ENCODE results near the gene ZNF358. TPM values are rescaled to one million over a fixed set of nuclear protein-coding genes. Genes with fewer than 3 reads are reported as not detected.
A peak's percentile ranks its signal among the peaks of the same experiment; 100 is the strongest.

ZNF358 gene
- total and polyA plus RNA-seq, 2 of the 13 experiments (the other 11 are each of a cell fraction or from before 2014, with no cell fraction given): 9.1 to 37.0 TPM

GRCh38 chr19:7505682-7506384 is 10.1 kb upstream of the ZNF358 start (continued):
- TF ChIP-seq MXI1 (IDR thresholded peaks at IDR 0.05; ENCODE audit: borderline replicate concordance, low read depth, low read length): 0 out of 3 replicates have a peak, but pooled peaks have one; percentile 13
- no peak for TF ChIP-seq MAFF (IDR thresholded peaks at IDR 0.05; ENCODE audit: low read depth, low read length)
- no peak for TF ChIP-seq GTF2F1 (IDR thresholded peaks at IDR 0.05; ENCODE audit: low read length)
- TF ChIP-seq FUBP1 (CRISPR knock-in tag; IDR thresholded peaks at IDR 0.05; ENCODE audit: borderline replicate concordance): no peak
- TF ChIP-seq ATF7-NPFF (CRISPR knock-in tag; IDR thresholded peaks at IDR 0.05; ENCODE audit: low read depth): no peak
- no peak for TF ChIP-seq HNF4G (IDR thresholded peaks at IDR 0.05; ENCODE audit: borderline replicate concordance, low read depth, low read length)
- no peak for TF ChIP-seq HNF4G (CRISPR knock-in tag; IDR thresholded peaks at IDR 0.05; ENCODE audit: borderline replicate concordance, low read depth)
- peak; percentile 54; the same call in 1 of the 2 replicates for TF ChIP-seq MAX (IDR thresholded peaks at IDR 0.05)
- TF ChIP-seq SAP130 (CRISPR knock-in tag; IDR thresholded peaks at IDR 0.05; ENCODE audit: low read depth): peak; percentile 18; the same call in 1 of the 2 replicates
- TF ChIP-seq CCAR2 (optimal IDR thresholded peaks at IDR 0.05; ENCODE audit: low read depth, low read length): no peak
- TF ChIP-seq KMT2A (CRISPR knock-in tag; IDR thresholded peaks at IDR 0.05): no peak
- peak; percentile 56; the same call in 1 of the 2 replicates for TF ChIP-seq ZNF687 (CRISPR knock-in tag; IDR thresholded peaks at IDR 0.05)
- no peak for TF ChIP-seq ZNF224 (CRISPR knock-in tag; IDR thresholded peaks at IDR 0.05)
- no peak for TF ChIP-seq ZBTB20 (CRISPR knock-in tag; IDR thresholded peaks at IDR 0.05; ENCODE audit: borderline replicate concordance, low read depth)
- TF ChIP-seq ZNF747 (CRISPR knock-in tag; IDR thresholded peaks at IDR 0.05; ENCODE audit: borderline replicate concordance): no peak
- TF ChIP-seq MATR3 (CRISPR knock-in tag; IDR thresholded peaks at IDR 0.05): no peak
- no peak for TF ChIP-seq ZNF230 (CRISPR knock-in tag; IDR thresholded peaks at IDR 0.05)
- TF ChIP-seq BCLAF1 (IDR thresholded peaks at IDR 0.05): no peak
- no peak for TF ChIP-seq E2F2 (CRISPR knock-in tag; IDR thresholded peaks at IDR 0.05; ENCODE audit: borderline replicate concordance)
- no peak for TF ChIP-seq ZNF124 (CRISPR knock-in tag; IDR thresholded peaks at IDR 0.05)

All from HepG2 (cell line).